ENCODE measurements around the gene RIGI. TPM values are rescaled to one million over a fixed set of nuclear protein-coding genes. Genes with fewer than 3 reads are reported as not detected.

The RIGI gene
- total and polyA plus RNA-seq, 9 of the 15 experiments (the other 6 are each of a cell fraction or from before 2014, with no cell fraction given): 0.27 to 1.1 (median 0.54) TPM

DNA sequence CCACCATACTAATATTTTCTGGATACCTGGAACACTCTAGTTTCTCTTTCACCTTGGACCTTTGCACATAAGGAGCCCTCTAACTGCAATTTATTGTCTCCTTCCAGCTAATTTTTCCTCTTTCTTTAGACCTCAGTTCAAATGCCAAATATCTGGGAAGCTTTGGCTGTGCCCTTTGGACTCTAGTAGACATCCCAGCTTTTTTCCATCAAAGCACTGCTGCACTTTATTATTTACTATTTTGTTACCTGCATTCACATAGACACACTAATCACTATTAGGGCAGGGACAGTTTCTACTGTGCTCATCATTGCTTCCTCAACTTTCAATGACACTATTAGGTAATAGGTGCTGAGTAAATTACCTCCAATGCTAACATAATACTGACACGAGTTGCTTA is 2.1 kb downstream of the RIGI start (continued):
- TF ChIP-seq ZNF407 (IDR thresholded peaks at IDR 0.05; ENCODE audit: low read depth) (no peak), SMC3 (conservative IDR thresholded peaks at IDR 0.05; ENCODE audit: insufficient read depth, low read depth, low read length) (no peak), ATF4 (CRISPR knock-in tag; IDR thresholded peaks at IDR 0.05) (no peak)
- TF ChIP-seq, protein P1, sequence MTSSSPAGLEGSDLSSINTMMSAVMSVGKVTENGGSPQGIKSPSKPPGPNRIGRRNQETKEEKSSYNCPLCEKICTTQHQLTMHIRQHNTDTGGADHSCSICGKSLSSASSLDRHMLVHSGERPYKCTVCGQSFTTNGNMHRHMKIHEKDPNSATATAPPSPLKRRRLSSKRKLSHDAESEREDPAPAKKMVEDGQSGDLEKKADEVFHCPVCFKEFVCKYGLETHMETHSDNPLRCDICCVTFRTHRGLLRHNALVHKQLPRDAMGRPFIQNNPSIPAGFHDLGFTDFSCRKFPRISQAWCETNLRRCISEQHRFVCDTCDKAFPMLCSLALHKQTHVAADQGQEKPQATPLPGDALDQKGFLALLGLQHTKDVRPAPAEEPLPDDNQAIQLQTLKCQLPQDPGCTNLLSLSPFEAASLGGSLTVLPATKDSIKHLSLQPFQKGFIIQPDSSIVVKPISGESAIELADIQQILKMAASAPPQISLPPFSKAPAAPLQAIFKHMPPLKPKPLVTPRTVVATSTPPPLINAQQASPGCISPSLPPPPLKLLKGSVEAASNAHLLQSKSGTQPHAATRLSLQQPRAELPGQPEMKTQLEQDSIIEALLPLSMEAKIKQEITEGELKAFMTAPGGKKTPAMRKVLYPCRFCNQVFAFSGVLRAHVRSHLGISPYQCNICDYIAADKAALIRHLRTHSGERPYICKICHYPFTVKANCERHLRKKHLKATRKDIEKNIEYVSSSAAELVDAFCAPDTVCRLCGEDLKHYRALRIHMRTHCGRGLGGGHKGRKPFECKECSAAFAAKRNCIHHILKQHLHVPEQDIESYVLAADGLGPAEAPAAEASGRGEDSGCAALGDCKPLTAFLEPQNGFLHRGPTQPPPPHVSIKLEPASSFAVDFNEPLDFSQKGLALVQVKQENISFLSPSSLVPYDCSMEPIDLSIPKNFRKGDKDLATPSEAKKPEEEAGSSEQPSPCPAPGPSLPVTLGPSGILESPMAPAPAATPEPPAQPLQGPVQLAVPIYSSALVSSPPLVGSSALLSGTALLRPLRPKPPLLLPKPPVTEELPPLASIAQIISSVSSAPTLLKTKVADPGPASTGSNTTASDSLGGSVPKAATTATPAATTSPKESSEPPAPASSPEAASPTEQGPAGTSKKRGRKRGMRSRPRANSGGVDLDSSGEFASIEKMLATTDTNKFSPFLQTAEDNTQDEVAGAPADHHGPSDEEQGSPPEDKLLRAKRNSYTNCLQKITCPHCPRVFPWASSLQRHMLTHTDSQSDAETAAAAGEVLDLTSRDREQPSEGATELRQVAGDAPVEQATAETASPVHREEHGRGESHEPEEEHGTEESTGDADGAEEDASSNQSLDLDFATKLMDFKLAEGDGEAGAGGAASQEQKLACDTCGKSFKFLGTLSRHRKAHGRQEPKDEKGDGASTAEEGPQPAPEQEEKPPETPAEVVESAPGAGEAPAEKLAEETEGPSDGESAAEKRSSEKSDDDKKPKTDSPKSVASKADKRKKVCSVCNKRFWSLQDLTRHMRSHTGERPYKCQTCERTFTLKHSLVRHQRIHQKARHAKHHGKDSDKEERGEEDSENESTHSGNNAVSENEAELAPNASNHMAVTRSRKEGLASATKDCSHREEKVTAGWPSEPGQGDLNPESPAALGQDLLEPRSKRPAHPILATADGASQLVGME (CRISPR knock-in tag; IDR thresholded peaks at IDR 0.05): no peak
